Adrenal gland (tissue), 12 donors: Measurements from ENCODE around the gene OAF. TPM values are rescaled to one million over a fixed set of nuclear protein-coding genes. Genes with fewer than 3 reads are reported as not detected.

Experiments
- DNase-seq, 7 donors: peaks; one replicate each; pipeline ENCODE4 v3.0.0-alpha.2; 2019 to 2020
- H3K27ac ChIP-seq, 5 donors: fragments of 200-600 bp; sonication (generic) in 4 of 5; 1 replicate in 3 of 5; 2 replicates in 2 of 5; pipeline versions ENCODE4 v1.5.1 to v1.8.0; 2016 to 2020; ENCODE audit warnings: mild to moderate bottlenecking in 1 of 5
- H3K27me3 ChIP-seq: fragments of 200-600 bp; 2 replicates; pipeline ENCODE4 v1.8.0; 2021
- H3K36me3 ChIP-seq, 2 donors: fragments of 200-600 bp; replicated peaks in 1 of 2; 1 replicate in 1 of 2; 2 replicates in 1 of 2; pipeline versions ENCODE4 v1.5.1 to v1.8.0; 2018 to 2022
- H3K4me1 ChIP-seq, 2 donors: fragments of 200-600 bp; replicated peaks in 1 of 2; 1 replicate in 1 of 2; 2 replicates in 1 of 2; pipeline versions ENCODE4 v1.5.1 to v1.8.0; 2018 to 2021
- H3K4me3 ChIP-seq, 4 donors: fragments of 200-600 bp; sonication (generic) in 3 of 4; one replicate each; pipeline ENCODE4 v1.5.1; 2016 to 2018
- H3K9me3 ChIP-seq, 3 donors: fragments of 200-600 bp; sonication (generic) in 1 of 3; replicated peaks in 1 of 3; 1 replicate in 2 of 3; 2 replicates in 1 of 3; pipeline versions ENCODE4 v1.5.1 to v1.8.0; 2016 to 2021
- POLR2A ChIP-seq, 2 donors: fragments of 450-650 bp; IDR thresholded peaks; one replicate each; pipeline ENCODE4 v1.6.1; 2017; ENCODE audit warnings: antibody characterized with exemption in 2 of 2, mild to moderate bottlenecking in 2 of 2, moderate library complexity in 1 of 2
- WGBS, 4 donors: extraction: QIAGEN DNeasy Blood & Tissue Kit in 2 of 4; methylation state at CpG; one replicate each; pipeline versions ENCODE4 v1.1.5 to v1.1.7; 2013 to 2017; 5-methylcytosine and 5-hydroxymethylcytosine counted together
- intact Hi-C, 2 donors: fragments of 100-400 bp; cut with DNase I; formaldehyde crosslinking; loops; one replicate each; pipeline versions ENCODE4 v1.14.1 to v1.15.0; 2022 to 2023
- polyA plus RNA-seq, 3 donors: library from polyadenylated mRNA; stranded (reverse); fragments of 200-250 nt in 2 of 3; fragments of 350-450 nt in 1 of 3; fragmentation: Illumina TruSeq in 1 of 3; extraction: RNeasy Lipid Tissue Mini Kit (QIAGEN cat#74804) in 1 of 3; gene quantifications; one replicate each; pipeline ENCODE4 v1.2.3, GENCODE V29; 2013 to 2014
- total RNA-seq, 9 donors: library from RNA; depleted of rRNA in 4 of 9; stranded (reverse); fragments of >200 nt in 4 of 9; fragments of 120-200 nt in 1 of 9; fragmentation: NEBNext Ultra II Directional in 1 of 9; extraction: Animal tissue kit (Norgen Biotek cat#: 25700) in 1 of 9; gene quantifications; one replicate each; pipeline versions ENCODE4 v1.1.0 to v1.2.4, GENCODE V29; 2013 to 2023
- TF ChIP-seq, protein P1 (sequence below), 6 experiments: fragments of 450-650 bp in 4 of 6; fragments of 200-600 bp in 2 of 6; sonication (generic) in 1 of 6; IDR thresholded peaks; 1 replicate in 5 of 6; 2 replicates in 1 of 6; pipeline versions ENCODE4 v1.5.1 to v1.8.0; 2016 to 2021; ENCODE audit warnings: antibody characterized with exemption in 6 of 6, mild to moderate bottlenecking in 2 of 6, moderate library complexity in 1 of 6
- donor health status: healthy with polysubstance abuse.
- donor health status: Bipolar disorder and iron deficiency.
- donor health status: DM: yes; HTN: yes; CAD: no.
- donor health status: DM: no; HTN: no; CAD: no.
- donor health status: DM: no; HTN: no; CAD: no.
- donor health status: DM: yes; HTN: yes; CAD: no.

The OAF gene
- total and polyA plus RNA-seq, 12 donors: 67.7 to 253 (median 169) TPM

DNA sequence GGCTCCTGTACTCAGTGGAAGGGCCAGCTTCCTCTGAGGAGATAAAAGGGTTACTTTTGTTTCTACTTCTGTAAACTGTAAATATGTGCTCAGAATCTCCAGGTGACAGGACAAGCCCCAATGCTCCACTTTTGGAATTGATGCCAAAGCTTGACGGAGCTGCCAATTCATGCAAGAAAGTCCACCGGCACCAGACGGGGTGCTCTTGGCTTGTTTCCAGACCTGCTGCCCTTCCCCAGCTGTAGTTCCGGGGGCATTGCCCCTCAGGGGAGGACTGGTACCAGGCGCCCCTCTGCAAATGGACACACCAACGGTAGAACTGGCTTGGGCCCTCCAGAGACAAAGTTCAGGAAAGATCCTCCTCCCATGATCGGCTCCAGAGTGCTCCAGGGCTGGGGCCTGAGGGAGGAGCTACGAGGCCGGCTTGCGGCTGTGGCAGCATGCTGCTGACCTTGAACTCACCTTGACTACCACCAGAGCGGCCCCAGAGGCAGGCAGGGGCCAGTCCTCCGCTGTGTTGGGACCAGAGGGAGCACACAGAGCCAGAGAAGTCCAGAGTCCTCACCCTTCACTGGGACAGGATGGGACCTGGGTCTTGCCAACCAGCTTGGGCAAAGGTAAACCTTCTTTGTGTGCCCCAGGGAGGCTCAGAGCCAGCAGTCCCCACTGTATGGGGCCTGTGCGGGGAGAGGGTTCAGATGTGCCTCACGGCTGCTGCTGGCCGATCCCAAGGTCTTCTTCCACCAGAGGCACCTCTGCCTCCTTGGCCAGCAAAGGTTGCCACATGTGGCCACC is 17.8 kb upstream of the OAF start:
- no peak for DNase-seq
- Histone ChIP-seq H3K4me3 (no peak overlapping the region), H3K27ac (no peak overlapping the region), H3K27me3 (no peaks in the 10 kb centered on the region), H3K9me3 (no peaks in the 10 kb centered on the region), H3K4me1 (no peaks in the 10 kb centered on the region), H3K36me3 (no peaks in the 10 kb centered on the region)
- TF ChIP-seq, protein P1, sequence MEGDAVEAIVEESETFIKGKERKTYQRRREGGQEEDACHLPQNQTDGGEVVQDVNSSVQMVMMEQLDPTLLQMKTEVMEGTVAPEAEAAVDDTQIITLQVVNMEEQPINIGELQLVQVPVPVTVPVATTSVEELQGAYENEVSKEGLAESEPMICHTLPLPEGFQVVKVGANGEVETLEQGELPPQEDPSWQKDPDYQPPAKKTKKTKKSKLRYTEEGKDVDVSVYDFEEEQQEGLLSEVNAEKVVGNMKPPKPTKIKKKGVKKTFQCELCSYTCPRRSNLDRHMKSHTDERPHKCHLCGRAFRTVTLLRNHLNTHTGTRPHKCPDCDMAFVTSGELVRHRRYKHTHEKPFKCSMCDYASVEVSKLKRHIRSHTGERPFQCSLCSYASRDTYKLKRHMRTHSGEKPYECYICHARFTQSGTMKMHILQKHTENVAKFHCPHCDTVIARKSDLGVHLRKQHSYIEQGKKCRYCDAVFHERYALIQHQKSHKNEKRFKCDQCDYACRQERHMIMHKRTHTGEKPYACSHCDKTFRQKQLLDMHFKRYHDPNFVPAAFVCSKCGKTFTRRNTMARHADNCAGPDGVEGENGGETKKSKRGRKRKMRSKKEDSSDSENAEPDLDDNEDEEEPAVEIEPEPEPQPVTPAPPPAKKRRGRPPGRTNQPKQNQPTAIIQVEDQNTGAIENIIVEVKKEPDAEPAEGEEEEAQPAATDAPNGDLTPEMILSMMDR (IDR thresholded peaks at IDR 0.05): no peak
- no peak for TF ChIP-seq POLR2A (IDR thresholded peaks at IDR 0.05)
- intact Hi-C loops: no loop called here
- 54 to 89% (median 70%) methylated on average over 3 to 15 of the region's 15 CpGs for WGBS, 4 donors

DNA sequence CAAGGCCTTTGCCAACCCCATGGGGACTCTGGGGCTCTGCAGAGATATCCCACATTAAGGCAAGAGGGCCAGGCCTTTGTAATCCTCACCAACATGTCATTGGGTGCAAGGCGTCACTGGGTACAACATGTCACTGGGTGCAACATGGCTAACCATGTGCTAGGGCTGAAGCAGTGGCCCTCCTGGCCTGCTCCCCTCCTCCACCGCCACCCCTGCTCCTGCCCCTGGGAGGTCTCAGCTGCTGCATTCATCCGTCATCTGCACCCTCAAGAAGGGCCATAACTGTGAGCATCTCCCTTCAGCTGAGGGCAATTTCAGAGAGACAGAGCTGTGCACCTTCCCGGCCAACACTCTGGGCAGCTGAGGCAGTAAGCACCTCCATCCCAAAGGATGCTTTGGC is 16.7 kb upstream of the OAF start:
- no peaks in the 10 kb centered on the region for H3K36me3 ChIP-seq
- DNase-seq: no peak

DNA sequence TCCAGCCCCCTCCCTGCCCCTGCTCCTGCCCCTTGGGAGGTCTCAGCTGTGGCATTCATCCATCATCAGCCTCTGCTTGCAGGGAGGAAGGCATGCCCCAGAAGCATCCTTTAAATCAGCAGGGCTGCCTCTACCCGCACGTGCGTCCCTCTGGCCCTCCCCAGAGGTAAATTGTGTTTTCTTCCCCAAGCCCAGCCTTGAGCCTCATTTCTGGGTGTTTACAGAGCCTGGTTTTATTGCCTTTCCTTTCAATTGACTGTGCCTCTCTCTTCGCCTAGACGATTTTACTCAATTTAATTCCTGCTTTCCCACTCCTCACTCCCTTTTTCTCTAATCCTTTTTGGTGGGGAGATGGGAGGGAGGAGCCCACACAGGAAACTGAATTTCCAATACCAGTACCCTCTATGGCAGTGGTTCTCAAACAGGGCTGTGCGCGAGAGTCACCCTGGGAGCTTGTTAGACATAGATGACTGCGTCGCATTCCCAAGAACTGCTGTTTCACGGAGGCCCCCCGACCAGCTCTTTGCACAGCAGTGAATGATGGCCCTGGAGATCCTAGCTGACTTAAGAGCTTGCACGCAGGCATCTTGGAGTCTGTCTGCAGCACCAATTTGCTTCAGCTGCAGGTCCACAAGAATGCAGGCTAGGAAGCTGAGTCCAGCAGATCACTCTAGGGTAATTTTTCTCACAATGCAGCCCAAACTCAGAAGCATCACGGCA is 15.1 kb upstream of the OAF start:
- intact Hi-C loops: no loop called here

More for the DNA sequence above, 16.7 kb upstream of the OAF start:
- TF ChIP-seq, protein P1 (IDR thresholded peaks at IDR 0.05): no peak
- no peak for TF ChIP-seq POLR2A (IDR thresholded peaks at IDR 0.05)
- H3K9me3 ChIP-seq: no peaks in the 10 kb centered on the region
- no peak overlapping the region for H3K27ac ChIP-seq
- 89 to 100% (median 100%) methylated on average over 4 of the region's 4 CpGs for WGBS, 4 donors
- no peak overlapping the region for H3K4me3 ChIP-seq
- H3K4me1 ChIP-seq: no peaks in the 10 kb centered on the region
- H3K27me3 ChIP-seq: no peaks in the 10 kb centered on the region
- intact Hi-C loops: no loop called here

DNA sequence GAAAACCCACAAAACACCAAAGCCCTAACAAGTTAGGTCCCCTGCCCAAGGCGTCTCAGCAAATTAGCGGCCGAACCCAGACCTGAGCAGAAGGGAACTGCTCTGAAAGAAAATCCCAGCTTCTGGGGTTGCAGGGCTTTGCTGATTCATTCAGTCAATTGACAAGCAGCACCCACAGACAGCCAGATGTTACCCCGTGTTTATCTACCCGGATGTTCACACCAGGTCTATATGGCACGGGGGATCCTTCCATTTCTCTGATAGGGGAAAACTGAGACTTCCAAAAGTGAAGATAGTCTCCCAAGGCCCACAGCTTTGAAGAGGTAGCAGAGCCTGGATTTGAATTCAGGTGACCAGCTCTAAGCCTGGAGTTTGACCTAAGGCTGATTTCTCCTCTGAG is 14.0 kb upstream of the OAF start:
- H3K27ac ChIP-seq: no peak overlapping the region
- no peaks in the 10 kb centered on the region for H3K36me3 ChIP-seq
- intact Hi-C loops: no loop called here
- H3K4me1 ChIP-seq: no peaks in the 10 kb centered on the region
- WGBS, 4 donors: 74 to 100% (median 84%) methylated on average over 6 of the region's 6 CpGs
- no peaks in the 10 kb centered on the region for H3K9me3 ChIP-seq
- no peak for DNase-seq
- no peak overlapping the region for H3K4me3 ChIP-seq
- TF ChIP-seq, protein P1 (IDR thresholded peaks at IDR 0.05): no peak
- no peak for TF ChIP-seq POLR2A (IDR thresholded peaks at IDR 0.05)
- no peaks in the 10 kb centered on the region for H3K27me3 ChIP-seq

More for the DNA sequence above, 15.1 kb upstream of the OAF start:
- 81 to 88% (median 85%) methylated on average over 10 to 13 of the region's 13 CpGs for WGBS, 4 donors
- no peak overlapping the region for H3K4me3 ChIP-seq
- no peak overlapping the region for H3K27ac ChIP-seq
- no peaks in the 10 kb centered on the region for H3K4me1 ChIP-seq
- no peaks in the 10 kb centered on the region for H3K36me3 ChIP-seq
- H3K9me3 ChIP-seq: no peaks in the 10 kb centered on the region
- no peaks in the 10 kb centered on the region for H3K27me3 ChIP-seq
- DNase-seq: no peak
- TF ChIP-seq, protein P1 (IDR thresholded peaks at IDR 0.05): no peak
- no peak for TF ChIP-seq POLR2A (IDR thresholded peaks at IDR 0.05)
